Measurements from ENCODE around the gene SMIM20.
A peak's percentile ranks its signal among the peaks of the same experiment; 100 is the strongest.
"Not testable (repeated sequence)": the region's sequence is repeated elsewhere in the genome, so short reads cannot be mapped to it uniquely, and the experiment has no call there.

The SMIM20 gene

GRCh38 chr4:25913851-25914669 lies at the start of gene SMIM20:
SMIM20 (plus strand) TSS chr4:25914220; CDS start chr4:25914314, 94 bp downstream.
- peak; percentile 17 for DNase-seq

GRCh38 chr4:25865586-25865985 lies 48.4 kb upstream of the SMIM20 start:
- no peak for DNase-seq

- DNase-seq: not testable (repeated sequence)
Measured at GRCh38 chr4:25866401-25866800, 47.6 kb upstream of the SMIM20 start.

DNA sequence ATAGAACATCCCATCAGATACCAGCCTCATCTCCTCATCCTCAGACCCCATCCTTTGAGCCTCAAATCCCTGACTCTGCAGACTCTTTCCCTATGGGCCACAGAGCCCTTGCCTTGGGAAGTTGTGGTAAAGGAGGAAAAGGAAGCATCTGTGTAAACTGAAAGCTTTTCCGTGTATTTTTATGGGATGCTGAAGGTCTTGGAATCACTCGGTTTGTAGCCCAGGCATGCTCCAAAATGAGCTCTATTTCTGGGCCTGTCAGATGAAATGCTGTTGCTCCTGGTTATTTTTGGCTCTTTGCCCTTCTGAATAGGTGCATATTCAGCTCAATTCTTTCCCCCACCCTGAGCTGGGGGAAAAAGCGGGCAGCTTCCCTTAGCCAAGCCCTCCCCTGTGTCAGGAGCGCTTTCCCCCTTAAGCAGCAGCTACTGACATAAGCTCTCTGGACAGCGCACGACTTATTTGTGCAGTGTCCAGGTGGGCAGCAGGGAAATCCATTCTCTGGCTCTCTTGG lies 46.2 kb upstream of the SMIM20 start:
- DNase-seq: no peak

DNA sequence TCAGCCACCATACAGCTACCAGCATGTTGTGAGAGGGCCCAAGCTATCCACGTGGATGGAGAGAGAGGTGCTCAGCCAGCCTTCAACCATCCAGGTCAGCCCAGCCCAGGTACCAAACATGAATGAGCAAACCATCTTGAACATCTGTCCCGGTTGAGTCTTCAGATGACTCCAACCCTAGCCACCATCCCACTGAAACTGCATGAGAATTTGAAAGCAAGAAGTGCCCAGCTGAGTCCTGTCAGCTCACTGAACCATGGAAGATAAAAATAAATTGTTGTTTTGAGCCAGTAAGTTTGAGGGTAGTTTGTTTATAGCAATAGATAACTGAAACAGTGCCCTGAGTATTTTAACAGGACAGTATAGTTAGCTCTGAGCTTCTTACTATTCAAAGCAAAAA lies 43.9 kb upstream of the SMIM20 start:
- no peak for DNase-seq

DNA sequence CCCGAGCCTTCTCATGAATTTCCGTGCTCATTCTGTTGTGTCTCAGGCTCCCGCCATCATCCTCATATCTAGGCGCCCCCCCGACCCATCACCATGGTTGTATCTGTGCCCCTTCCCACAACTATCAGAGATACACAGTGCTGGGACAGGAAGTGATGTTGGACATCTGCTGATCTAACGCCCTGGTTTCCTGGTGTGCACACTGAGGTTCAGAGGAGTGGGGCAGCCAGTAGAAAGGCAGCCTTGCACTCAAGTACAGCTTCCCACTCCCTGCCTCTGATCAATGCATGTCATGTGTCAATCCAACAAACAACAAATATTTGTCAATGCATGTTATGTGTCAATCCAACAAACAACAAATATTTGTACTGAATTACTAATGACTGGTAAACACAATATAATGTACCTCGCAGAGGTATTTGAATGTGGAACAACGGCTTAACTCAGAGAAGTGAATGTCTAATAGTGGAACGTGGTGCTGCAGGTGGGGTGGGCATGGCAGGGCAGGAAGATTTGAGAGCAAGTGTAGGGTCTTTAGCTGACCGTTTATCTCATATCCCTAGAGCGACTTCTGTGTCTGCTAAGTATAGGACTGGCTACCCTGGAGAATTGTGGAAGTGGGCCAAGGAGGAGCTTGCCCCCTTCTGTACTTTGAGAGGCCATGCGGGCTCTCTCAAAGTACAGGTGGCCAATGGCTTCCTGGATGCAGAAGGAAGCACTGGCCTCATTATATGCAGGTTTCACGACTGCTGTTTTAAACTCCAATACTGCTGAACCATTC lies 41.0 kb upstream of the SMIM20 start:
- no peak for DNase-seq

DNA sequence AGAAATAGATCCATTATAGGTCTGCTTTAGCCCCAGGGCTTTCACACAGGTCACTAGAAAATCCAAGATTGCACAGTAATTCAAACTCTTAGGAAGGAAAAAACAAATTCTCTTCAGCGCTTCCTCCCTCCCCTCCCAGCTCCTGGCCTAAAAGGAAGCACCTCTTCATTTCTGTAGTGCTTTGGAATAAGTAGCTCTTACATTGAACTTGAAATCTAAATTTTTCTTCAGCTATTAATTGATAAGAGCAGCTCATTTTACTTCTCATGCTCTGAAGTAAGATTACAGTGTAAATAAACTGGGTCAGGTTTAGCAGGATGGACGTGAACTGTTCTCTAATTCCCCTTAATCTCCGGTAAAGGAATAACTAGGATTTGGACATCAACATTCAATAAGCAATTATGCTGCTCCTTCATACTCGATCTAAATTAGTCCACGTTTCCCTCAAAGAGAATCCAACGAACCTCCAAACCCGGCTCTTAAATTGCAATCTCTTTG lies 40.3 kb upstream of the SMIM20 start:
- DNase-seq: no peak

DNA sequence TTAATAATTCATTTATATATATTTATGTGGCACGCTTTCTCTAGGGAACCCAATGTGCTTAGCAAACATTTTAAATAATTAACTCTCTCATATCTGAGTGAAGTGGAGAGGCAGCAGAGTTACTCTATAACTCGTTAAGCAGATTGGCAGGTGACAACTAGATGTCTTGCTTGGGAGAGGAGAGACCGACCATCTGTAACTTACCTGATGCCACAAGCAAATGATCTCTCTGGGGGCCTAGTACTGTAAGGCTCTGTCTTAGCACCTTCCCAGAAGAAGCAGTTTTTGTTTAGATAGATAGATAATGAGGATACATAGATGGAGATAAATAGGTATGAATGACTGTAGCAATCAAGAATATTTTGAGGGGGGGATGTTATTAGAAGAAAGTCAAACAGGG lies 39.4 kb upstream of the SMIM20 start:
- DNase-seq: no peak

DNA sequence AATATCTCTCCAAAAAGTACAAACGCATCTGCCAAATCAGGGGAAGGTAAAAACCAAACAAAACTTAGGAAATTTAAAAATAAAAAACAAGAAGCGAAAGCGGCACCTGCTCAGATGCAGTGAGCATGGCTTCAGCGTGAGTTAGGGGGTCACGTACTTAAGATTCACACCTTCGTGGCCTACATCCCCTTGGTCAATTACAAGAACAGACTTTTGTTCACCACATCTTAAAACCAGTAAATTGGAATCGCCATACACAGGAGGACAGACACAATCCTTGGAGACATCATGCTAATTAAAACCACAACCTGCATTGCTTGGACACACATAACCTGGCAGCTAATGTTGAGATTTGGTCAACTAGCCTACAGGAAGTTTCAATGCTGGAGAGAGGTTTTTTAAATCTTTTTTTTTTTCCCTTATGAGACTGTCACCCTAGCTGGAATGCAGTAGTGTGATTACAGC lies 38.7 kb upstream of the SMIM20 start:
- no peak for DNase-seq

DNA sequence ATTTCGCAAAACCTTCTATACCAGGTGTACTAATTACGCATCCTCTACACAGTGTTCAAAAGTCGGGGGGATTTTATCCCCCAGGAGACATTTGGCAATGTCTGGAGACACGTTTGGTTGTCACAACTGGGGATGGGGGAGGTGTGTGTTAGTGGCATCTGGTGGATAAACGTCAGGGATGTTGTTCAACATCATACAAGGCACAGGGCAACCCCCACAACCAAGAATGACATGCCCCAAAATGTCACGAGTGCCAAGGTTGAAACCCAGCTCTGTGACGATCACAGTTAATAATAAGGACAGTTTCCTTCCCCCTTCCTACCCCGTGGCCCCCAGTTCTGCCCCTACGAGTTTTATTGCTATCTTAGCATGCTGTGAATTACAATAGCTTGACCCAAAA lies 35.3 kb upstream of the SMIM20 start:
- DNase-seq: no peak

GRCh38 chr4:25879091-25879584 lies 34.9 kb upstream of the SMIM20 start:
- DNase-seq: no peak

- DNase-seq: no peak
Measured at GRCh38 chr4:25879587-25879986, 34.4 kb upstream of the SMIM20 start.

DNA sequence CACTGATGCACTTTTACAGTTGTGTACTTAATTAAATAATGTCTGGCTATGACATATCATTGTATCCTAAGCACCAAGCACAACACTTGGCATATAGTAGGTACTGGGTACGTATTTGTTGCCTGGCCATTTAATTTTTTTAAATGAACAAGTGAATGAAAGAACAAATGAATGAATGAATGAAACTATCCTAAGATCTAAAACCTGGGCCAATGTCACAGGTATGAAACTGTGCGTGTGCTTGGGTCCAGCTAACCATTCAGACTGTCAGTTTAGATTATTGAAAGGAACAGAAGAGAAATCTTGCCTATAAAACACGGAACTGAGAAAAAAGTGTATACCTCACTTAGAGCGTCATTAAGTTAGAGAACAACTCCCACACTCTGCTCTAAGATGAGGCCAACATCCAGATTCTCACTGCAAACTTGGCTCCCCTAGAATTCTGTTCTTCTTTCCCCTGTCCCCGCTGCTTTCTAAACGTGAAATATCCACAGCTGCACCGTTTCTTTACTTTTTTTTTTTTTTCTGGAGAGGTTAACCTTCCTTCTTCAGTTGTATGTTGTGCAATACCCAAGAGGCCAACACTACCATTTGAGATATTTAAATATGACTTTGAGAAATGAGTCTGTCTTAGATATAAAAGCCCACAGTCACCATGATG lies 33.9 kb upstream of the SMIM20 start:
- no peak for DNase-seq

- DNase-seq: no peak
Measured at GRCh38 chr4:25881193-25881592, 32.8 kb upstream of the SMIM20 start.

GRCh38 chr4:25882226-25882625 lies 31.8 kb upstream of the SMIM20 start:
- no peak for DNase-seq

GRCh38 chr4:25883565-25883964 lies 30.5 kb upstream of the SMIM20 start:
- DNase-seq: no peak

- DNase-seq: no peak
Measured at GRCh38 chr4:25884031-25884782, 29.8 kb upstream of the SMIM20 start.

DNA sequence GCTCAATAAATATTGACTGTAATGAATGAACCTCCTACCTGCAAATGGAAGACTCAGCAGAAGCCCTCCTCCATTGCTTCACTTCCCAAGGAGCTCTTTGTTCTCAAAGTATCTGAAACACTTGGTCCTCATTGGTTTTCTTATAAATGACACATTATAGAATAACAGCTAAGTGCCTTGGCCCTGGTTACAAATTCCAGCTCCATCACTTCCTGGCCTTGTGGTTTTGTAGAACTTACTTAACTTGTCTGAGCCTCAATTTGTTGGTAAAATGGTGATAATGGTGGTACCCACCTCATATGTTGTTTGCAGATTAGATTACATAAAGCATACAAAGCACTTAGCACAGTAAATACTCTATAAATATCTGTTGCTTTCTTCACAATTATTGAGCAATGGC lies 25.2 kb upstream of the SMIM20 start:
- no peak for DNase-seq

DNA sequence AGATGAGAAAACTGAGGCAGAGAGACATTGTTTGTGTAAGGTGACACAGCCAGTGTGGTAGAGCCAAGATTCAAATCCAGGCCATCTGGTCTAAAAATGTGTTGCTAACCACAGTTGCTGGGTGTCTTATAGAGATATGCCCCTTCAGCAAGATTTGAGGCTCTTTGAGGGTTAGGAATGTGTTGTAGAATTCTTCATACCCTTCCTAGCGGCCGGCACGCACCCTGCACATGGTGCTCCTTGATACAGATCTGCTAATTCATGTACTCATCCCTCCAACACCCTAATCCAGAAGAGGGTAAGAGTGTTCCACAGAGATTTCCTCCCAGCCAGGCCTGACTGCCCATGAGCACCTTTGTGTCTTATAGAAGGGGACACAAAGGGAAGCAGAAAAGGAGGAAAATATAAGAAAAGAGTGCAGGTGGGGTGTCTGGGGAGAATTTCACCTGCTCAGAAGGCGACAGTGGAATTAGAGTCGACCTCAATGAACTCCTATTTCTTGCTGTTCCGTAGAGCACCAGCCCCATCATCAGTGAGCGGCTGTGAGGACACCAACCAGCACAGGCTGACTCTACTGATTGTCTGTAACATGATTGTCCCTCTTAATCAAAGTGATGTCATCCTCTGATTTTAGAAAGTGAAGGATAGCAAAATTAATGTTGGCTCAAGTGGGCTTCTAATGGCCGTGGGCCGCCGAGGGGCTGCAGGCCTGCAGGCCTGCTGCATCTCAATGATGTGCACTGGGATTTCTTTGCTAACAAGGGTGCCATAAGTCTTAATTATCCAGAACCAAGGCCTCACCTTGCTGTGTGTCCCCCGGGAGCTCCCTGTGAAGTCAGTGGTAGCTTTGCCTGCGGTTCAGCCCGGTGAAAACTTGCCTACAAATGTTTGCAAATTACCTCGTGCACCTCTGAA lies 24.2 kb upstream of the SMIM20 start:
- no peak for DNase-seq

DNA sequence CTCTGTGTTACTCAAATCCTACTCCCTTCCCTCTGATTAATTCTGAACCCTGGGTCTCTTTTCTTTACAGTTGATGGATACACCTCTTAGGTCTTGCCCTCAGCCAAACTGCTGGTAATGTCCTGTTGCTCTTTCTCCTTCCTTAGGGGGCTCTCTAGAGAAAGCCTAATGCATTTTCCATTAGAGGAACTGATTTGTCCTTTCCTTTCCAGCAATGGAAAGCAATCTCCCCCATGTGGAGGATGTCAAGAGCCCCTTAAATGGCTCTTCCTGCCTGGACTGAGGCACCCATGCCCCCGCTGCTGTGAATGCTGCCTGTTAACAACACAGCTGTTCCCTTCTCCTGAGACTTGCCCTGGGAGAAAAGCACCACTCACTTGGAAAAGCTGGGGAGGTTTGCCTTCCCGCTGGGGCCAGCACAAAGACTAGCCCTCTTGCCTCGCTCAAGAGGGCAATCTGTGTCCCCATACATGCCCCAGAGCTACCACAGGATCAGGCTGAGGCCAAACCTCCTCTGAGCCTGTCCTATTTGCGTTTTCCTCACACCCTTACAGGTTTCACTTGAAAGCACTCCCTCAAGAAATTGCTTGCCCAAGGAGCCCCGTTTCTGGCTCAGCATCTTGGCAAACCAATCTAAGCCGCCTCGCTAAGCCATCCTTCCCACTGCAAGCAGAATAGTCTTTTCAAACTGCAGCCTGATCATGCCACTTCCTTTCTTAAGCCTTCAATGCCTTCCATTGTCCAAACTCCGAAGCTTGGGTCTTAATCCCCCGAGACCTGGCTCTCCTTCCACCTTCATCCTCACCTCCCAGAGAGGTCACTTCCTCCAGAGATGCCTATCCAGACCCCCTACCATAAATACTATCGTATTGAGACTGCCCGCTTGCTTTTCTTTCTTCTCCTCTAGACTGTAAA lies 23.2 kb upstream of the SMIM20 start:
- DNase-seq: no peak

Data from NCI-H510A treated with DMSO at 0.1 percent for 48 hours (cell line).